HG02943 (cell line): ENCODE measurements around the gene DHRS11.

Experiments used
- ATAC-seq: cut with Tn5 transposase; IDR thresholded peaks from one replicate; pipeline ENCODE4 v1.9.1; 2021; ENCODE audit warnings: mild to moderate bottlenecking, low read depth, moderate library complexity; ENCODE audit not compliant: unreplicated experiment

DHRS11 gene

GRCh38 chr17:36641877-36642845 lies 50.5 kb downstream of the DHRS11 start:
- no peak for ATAC-seq

GRCh38 chr17:36643086-36643685 lies 51.5 kb downstream of the DHRS11 start:
- no peak for ATAC-seq

GRCh38 chr17:36645422-36645821 lies 53.7 kb downstream of the DHRS11 start:
- no peak for ATAC-seq

- ATAC-seq: no peak
Measured at GRCh38 chr17:36647636-36648035, 56.0 kb downstream of the DHRS11 start.

- ATAC-seq: no peak
Measured at GRCh38 chr17:36650096-36650775, 58.6 kb downstream of the DHRS11 start.
